Mucosa of rectum (tissue), 2 donors: ENCODE results near the gene ABCD3.
"Not testable (repeated sequence)": the region's sequence is repeated elsewhere in the genome, so short reads cannot be mapped to it uniquely, and the experiment has no call there.

Source experiments
- H3K27ac ChIP-seq, 2 donors: one replicate each; pipeline ENCODE4 v1.7.0; 2013; ENCODE audit warnings: inconsistent platforms in 2 of 2, low read depth in 2 of 2, low read length in 2 of 2
- H3K27me3 ChIP-seq, 2 donors: one replicate each; pipeline ENCODE4 v1.7.0; 2013; ENCODE audit warnings: low read length in 2 of 2; ENCODE audit not compliant: control insufficient read depth in 2 of 2, insufficient read depth in 2 of 2
- H3K36me3 ChIP-seq, 2 donors: one replicate each; pipeline ENCODE4 v1.7.0; 2013; ENCODE audit warnings: low read length in 2 of 2; ENCODE audit not compliant: control insufficient read depth in 2 of 2, insufficient read depth in 2 of 2
- H3K4me1 ChIP-seq, 2 donors: one replicate each; pipeline ENCODE4 v1.7.0; 2013; ENCODE audit warnings: low read length in 2 of 2, mild to moderate bottlenecking in 1 of 2; ENCODE audit not compliant: control insufficient read depth in 2 of 2, insufficient read depth in 2 of 2
- H3K4me3 ChIP-seq, 2 donors: one replicate each; pipeline ENCODE4 v1.7.0; 2013; ENCODE audit warnings: low read length in 2 of 2
- H3K9ac ChIP-seq, 2 donors: one replicate each; pipeline ENCODE4 v1.7.0; 2013; ENCODE audit warnings: low read length in 2 of 2, low read depth in 1 of 2, mild to moderate bottlenecking in 1 of 2
- H3K9me3 ChIP-seq, 2 donors: one replicate each; pipeline ENCODE4 v1.7.0; 2013; ENCODE audit warnings: low read length in 2 of 2; ENCODE audit not compliant: control insufficient read depth in 2 of 2
- donor health status: healthy.
- donor health status: Normal muscosa, but diverticular disease.

ABCD3 gene

DNA sequence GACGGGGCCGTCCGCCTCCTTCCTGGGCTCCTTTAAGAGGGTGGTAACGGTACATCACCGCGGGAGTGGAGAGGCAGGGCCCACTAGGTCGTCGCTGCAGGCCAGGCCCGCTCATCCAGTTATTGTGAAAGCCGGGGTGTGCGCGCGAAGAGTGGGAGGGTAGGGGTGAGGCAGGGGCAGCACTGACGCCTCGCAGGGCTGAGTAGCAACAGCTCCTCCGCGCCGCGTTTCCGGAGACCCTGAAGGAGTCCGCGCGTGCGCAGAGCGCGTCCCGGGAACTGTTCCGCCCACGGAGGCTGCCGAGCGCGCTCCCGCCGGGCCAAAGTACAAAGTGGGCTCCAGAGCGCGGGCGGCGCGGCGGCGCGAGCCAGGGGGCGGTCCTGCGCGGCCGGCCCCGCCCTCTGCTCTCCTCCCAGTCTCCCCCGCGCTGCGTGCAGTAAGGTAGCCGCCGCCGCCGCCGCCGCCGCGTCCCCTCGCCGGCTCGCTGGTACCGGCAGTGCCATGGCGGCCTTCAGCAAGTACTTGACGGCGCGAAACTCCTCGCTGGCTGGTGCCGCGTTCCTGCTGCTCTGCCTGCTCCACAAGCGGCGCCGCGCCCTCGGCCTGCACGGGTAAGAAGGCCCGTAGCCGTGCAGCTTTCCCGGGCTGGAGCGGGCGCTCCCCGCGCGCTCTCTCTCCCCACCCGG, at the start of gene ABCD3:
TSS of gene ABCD3 (plus strand) at position 412 of the 686 bp plus-strand sequence. CDS start at position 502, 90 bp downstream.
- no peaks in the 10 kb centered on the region for H3K9me3 ChIP-seq
- H3K36me3 ChIP-seq, result no peaks in the 10 kb centered on the region
- peak within 1 kb of the TSS; percentile 89 to 91 for H3K27ac ChIP-seq
- no peaks in the 10 kb centered on the region for H3K27me3 ChIP-seq
- peak within 1 kb of the TSS; percentile 83 for H3K9ac ChIP-seq
- peak within 1 kb of the TSS; percentile 92 to 95 for H3K4me3 ChIP-seq
- H3K4me1 ChIP-seq, result peaks cover 13 to 19% of the 10 kb centered on the region in 2 donors

DNA sequence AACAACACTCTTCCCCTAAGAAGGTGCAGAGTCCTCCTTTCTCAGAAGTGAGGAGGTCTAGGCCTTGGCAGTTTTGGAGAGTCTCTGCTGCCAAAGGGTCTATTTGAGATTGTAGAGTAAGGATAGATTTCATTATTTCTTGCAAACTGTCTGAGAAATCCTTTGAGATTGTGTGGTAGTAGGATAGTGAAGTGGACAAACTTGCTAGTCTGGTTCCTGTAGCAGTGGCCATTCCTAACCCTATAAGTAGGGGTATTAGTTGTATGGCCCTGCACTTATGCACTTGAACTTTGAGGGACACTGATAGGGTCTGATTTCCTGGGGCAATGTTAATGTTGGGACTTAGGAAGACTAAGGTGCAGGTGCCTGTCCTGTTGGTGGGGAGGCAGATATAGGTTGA, 45.4 kb upstream of the ABCD3 start:
- H3K4me3 ChIP-seq, H3K36me3 ChIP-seq, H3K27ac ChIP-seq, H3K9me3 ChIP-seq, H3K4me1 ChIP-seq, H3K9ac ChIP-seq, H3K27me3 ChIP-seq: not testable (repeated sequence)

DNA sequence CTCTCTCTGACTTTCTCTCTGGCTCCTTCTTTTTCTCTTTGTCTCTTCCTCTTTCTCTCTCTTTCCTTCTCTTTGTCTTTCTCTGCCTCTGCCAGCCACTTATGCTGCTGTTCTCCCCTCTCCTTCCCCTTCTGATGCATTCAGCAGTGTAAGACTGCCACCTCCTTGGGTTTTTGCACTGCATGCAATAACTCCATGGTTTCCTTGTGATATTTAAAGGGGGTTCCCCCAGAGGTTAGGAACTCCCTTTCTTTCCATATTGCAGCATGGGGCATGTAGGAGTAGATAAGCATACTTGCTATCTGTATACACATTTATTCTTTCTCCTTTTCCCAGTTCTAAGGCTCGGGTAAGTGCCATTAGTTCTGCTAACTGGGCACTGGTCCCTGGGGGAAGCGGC, 44.9 kb upstream of the ABCD3 start:
- H3K36me3 ChIP-seq, H3K27ac ChIP-seq, H3K27me3 ChIP-seq, H3K4me3 ChIP-seq, H3K4me1 ChIP-seq, H3K9me3 ChIP-seq, H3K9ac ChIP-seq: not testable (repeated sequence)

DNA sequence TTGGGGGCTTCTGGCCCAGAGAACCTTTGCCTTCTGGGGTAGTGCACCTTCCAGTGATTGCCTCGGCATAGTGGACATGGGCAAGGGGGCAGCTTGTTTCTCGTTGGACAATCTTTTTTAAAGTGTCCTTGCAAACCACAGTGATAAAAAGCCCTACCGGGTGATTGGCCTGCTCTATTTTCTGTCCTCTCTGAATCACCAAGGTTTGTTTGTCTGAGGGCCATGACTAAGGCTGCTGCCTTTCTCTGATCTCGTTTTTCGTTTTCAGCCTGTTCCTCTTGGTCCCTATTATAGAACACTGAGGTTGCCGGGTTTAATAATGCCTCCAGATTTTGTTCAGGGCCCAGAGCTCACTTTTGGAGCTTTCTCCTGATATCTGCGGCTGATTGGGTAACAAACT, 42.5 kb upstream of the ABCD3 start:
- H3K27ac ChIP-seq, H3K9ac ChIP-seq, H3K36me3 ChIP-seq, H3K9me3 ChIP-seq, H3K27me3 ChIP-seq, H3K4me3 ChIP-seq, H3K4me1 ChIP-seq: not testable (repeated sequence)

DNA sequence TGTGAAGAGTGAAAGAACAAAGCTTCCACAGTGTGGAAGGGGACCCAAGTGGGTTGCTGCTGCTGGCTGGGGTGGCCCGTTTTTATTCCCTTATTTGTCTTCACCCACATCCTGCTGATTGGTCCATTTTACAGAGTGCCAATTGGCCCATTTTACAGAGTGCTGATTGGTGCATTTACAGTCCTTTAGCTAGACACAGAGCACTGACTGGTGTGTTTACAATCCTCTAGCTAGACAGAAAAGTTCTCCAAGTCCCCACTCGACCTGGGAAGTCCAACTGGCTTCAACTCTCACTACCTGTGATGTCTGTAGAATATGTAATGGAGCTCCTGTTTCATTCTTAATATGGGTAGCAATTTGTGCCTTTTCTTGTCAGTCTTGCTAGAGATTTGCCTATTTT, 39.7 kb upstream of the ABCD3 start:
- not testable (repeated sequence) for H3K9me3 ChIP-seq, H3K27me3 ChIP-seq, H3K9ac ChIP-seq, H3K36me3 ChIP-seq, H3K4me1 ChIP-seq, H3K4me3 ChIP-seq, H3K27ac ChIP-seq

DNA sequence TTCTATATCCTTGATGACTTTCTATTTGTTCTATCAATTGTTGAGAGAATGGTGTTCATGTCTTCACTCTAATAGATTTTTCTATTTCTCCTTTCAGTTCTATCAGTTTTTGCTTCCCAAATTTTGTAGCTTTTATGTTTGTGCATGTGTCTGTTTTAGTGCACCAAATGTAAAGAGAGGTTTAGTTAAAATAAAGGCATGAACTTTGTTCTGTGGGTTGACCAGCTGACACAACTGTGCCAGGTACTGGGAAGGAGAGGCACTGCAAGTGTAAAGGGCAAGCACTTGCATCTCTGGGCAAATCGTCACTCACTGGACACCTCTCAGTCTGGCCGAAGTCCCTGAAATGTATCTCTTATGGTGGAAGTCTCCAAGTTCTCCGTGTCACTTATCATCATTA, 38.6 kb upstream of the ABCD3 start:
- Histone ChIP-seq H3K4me1 (peaks cover 8 to 10% of the 10 kb centered on the region in 2 donors), H3K4me3 (no peak overlapping the region), H3K27ac (no peak overlapping the region), H3K9me3 (no peaks in the 10 kb centered on the region), H3K9ac (no peak overlapping the region), H3K27me3 (no peaks in the 10 kb centered on the region), H3K36me3 (no peaks in the 10 kb centered on the region)

DNA sequence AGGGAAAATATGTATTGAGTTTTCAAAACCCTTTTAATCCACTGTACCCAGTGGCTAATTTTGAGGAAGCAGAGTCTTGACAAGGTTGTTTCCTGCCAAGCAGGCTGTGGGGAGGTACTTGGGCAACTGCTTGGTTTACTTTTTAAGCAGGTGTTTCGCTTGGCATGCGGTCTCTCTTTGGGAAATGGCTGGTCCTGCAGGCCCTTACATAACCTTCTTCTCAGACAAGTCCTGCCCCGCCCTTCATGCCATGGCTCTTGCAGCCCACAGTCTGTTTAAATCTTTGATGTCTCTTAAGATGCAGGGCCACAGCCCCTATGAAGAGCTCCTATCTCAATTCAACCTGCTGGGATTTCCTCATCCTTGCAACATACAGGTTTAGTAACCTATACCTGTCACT, 36.0 kb upstream of the ABCD3 start:
- no peaks in the 10 kb centered on the region for H3K36me3 ChIP-seq
- no peaks in the 10 kb centered on the region for H3K27me3 ChIP-seq
- H3K9me3 ChIP-seq, result no peaks in the 10 kb centered on the region
- H3K9ac ChIP-seq, result no peak overlapping the region
- H3K27ac ChIP-seq, result peak overlapping the region; percentile 16 to 43
- peaks cover 9 to 21% of the 10 kb centered on the region in 2 donors for H3K4me1 ChIP-seq
- no peak overlapping the region for H3K4me3 ChIP-seq

DNA sequence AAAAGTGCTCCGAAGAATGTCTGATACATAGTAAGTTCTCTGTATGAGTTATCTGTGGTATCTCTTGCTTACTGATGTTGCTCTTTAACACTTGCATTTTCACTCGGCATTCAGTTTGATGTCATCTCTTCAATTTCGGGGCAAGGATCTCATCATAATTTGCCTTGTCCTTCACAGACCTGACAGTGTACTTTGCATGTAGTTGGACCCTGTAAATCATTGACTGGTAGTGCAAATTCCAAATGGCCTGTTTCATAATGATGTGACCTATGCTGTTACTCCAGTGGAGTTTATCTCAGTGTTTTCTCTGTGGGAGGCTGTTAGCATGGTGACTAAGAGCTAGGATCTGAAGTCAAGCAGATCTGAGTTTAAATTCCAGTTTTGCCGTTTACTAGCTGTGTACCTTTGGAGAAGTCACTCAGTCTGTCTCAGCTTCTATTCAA, 34.2 kb upstream of the ABCD3 start:
- peaks cover 9 to 21% of the 10 kb centered on the region in 2 donors for H3K4me1 ChIP-seq
- no peaks in the 10 kb centered on the region for H3K27me3 ChIP-seq
- H3K36me3 ChIP-seq, result no peaks in the 10 kb centered on the region
- H3K27ac ChIP-seq, result peak overlapping the region; percentile 84 to 89
- H3K9ac ChIP-seq, result no peak overlapping the region
- H3K4me3 ChIP-seq, result peak overlapping the region in 1 of 2 donors; percentile 56
- H3K9me3 ChIP-seq, result no peaks in the 10 kb centered on the region

DNA sequence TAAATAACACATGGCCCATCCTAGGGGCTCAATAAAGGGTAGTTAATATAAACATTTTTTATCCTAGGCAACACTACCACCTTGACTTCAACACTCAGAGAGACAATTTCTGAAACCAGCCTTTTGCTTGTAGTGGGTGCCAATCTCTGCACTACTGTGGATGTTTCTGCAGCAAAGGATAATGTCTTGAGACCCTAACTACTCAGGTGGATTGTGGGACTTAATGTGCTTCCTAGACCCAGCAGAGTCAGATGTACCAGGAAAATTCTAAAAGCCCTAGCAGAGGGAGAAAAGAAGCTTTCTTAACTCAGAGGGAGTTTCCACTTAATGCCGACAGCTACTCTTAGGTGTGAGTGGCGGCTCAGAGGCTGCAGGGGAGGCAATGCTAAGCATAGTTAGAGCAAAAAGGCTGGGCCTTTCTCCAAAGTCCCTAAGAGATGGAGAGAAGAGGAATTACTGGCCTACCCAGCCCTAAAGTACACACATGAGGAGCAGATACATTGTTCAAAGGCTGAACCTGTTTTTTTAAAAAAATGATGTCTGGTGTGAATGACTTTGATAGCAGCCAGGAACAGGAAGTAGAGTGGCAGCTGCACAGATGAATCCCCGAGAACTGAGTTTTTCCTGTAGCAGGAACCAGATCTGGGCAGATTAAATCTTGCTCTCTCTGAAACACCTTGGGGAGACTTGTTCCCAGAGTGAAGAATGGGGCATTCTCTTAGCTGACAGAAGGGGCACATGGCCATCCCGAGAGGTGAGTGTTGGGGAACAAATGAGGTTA, 33.5 kb upstream of the ABCD3 start:
- no peaks in the 10 kb centered on the region for H3K27me3 ChIP-seq
- H3K9me3 ChIP-seq, result peaks cover 0 to 2% of the 10 kb centered on the region in 2 donors
- H3K9ac ChIP-seq, result peak overlapping the region; percentile 18 to 43
- H3K36me3 ChIP-seq, result no peaks in the 10 kb centered on the region
- H3K4me3 ChIP-seq, result peak overlapping the region; percentile 45 to 56
- H3K27ac ChIP-seq, result peak overlapping the region; percentile 84 to 89
- H3K4me1 ChIP-seq, result peaks cover 9 to 21% of the 10 kb centered on the region in 2 donors

DNA sequence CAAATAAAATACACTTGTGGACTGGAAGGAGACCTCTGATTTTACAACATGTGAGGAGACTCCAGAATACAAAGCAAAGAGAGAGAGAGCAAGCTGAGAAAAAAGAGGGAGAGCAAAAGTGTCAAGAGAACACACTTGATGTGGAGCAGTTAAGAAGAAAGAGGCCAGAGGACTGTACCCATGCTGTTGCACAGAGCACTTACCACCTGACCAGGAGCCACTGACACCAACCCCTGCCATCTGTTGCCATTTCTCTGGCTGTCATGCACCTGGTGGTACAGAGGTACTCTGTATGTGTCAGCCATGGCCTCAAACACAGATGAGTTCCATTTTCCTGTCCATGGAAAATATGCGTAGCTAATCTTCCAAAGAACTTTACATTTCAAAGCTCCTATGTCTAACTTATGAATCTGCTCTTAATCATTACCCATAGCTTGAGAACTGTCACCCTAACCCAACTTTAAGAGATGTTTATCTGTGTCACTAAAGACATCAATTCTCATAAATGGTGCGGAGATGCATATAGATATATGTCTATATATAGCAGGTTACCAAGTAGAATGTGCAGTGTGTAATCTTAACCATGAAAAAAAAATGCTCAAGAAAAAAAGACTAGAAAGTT, 32.8 kb upstream of the ABCD3 start:
- H3K36me3 ChIP-seq, result no peaks in the 10 kb centered on the region
- no peaks in the 10 kb centered on the region for H3K27me3 ChIP-seq
- H3K4me1 ChIP-seq, result peaks cover 9 to 21% of the 10 kb centered on the region in 2 donors
- peak overlapping the region; percentile 84 to 89 for H3K27ac ChIP-seq
- H3K9ac ChIP-seq, result peak overlapping the region; percentile 18 to 43
- peaks cover 0 to 2% of the 10 kb centered on the region in 2 donors for H3K9me3 ChIP-seq
- H3K4me3 ChIP-seq, result peak overlapping the region; percentile 45 to 56
